Neural cell (in vitro differentiated cells): ENCODE results near the gene TGOLN2. TPM values are rescaled to one million over a fixed set of nuclear protein-coding genes. Genes with fewer than 3 reads are reported as not detected.

Experiments
- H2AFZ ChIP-seq: fragments of 200-600, 300-800 bp; sonication (generic), shearing (Covaris generic); 2 replicates; pipeline ENCODE4 v1.6.0; 2014; ENCODE audit warnings: low read depth, mild to moderate bottlenecking, antibody characterized with exemption, low read length, moderate library complexity
- H3F3A ChIP-seq: fragments of 200-600 bp; shearing (Covaris generic); 2 replicates; pipeline ENCODE4 v1.6.1; 2016; ENCODE audit warnings: mild to moderate bottlenecking, moderate library complexity, mixed read lengths, antibody characterized with exemption, low read length; ENCODE audit not compliant: insufficient read depth, poor library complexity, severe bottlenecking
- H3K27ac ChIP-seq: fragments of 200-600, 300-800 bp; sonication (generic), shearing (Covaris generic); 2 replicates; pipeline ENCODE4 v1.5.1; 2014; ENCODE audit warnings: mild to moderate bottlenecking, low read length, moderate library complexity
- H3K27me3 ChIP-seq: fragments of 300-800, 200-600 bp; sonication (generic), shearing (Covaris generic); 2 replicates; pipeline ENCODE4 v1.6.0; 2014; ENCODE audit warnings: mild to moderate bottlenecking, low read depth, low read length, moderate library complexity; ENCODE audit not compliant: insufficient read depth
- H3K36me3 ChIP-seq: fragments of 300-800, 200-600 bp; sonication (generic), shearing (Covaris generic); 2 replicates; pipeline ENCODE4 v1.5.1; 2014; ENCODE audit warnings: mild to moderate bottlenecking, antibody characterized with exemption, low read length, moderate library complexity; ENCODE audit not compliant: insufficient read depth
- H3K4me2 ChIP-seq: fragments of 300-800, 200-600 bp; sonication (generic), shearing (Covaris generic); 2 replicates; pipeline ENCODE4 v1.6.0; 2014; ENCODE audit warnings: mild to moderate bottlenecking, low read length
- H3K4me3 ChIP-seq: fragments of 300-800, 200-600 bp; sonication (generic), shearing (Covaris generic); 2 replicates; pipeline ENCODE4 v1.5.1; 2014; ENCODE audit warnings: mild to moderate bottlenecking, low read length, moderate library complexity
- H3K79me2 ChIP-seq: fragments of 200-600 bp; shearing (Covaris generic); replicated peaks from 2 replicates; pipeline ENCODE4 v1.6.0; 2014; ENCODE audit warnings: mild to moderate bottlenecking, low read length, moderate library complexity; ENCODE audit not compliant: insufficient read depth
- H3K9ac ChIP-seq: fragments of 300-800, 200-600 bp; sonication (generic), shearing (Covaris generic); 2 replicates; pipeline ENCODE4 v1.6.1; 2016; ENCODE audit warnings: mild to moderate bottlenecking, low read length, mixed read lengths
- H3K9me2 ChIP-seq: fragments of 200-600 bp; shearing (Covaris generic); 2 replicates; pipeline ENCODE4 v1.6.1; 2016; ENCODE audit warnings: mild to moderate bottlenecking, low read length, mixed read lengths; ENCODE audit not compliant: insufficient read depth
- H3K9me3 ChIP-seq: fragments of 200-600, 300-800 bp; sonication (generic), shearing (Covaris generic); 2 replicates; pipeline ENCODE4 v1.6.1; 2016; ENCODE audit warnings: mild to moderate bottlenecking, mixed run types, low read length, moderate library complexity, mixed read lengths
- H4K20me1 ChIP-seq: fragments of 200-600 bp; shearing (Covaris generic); 2 replicates; pipeline ENCODE4 v1.6.1; 2016; ENCODE audit warnings: mild to moderate bottlenecking, mixed run types; ENCODE audit not compliant: insufficient read depth
- CTCF ChIP-seq: fragments of 450-650 bp; IDR thresholded peaks from 2 replicates; pipeline ENCODE4 v1.5.1; 2014; ENCODE audit warnings: antibody characterized with exemption, mild to moderate bottlenecking, moderate library complexity; ENCODE audit not compliant: poor library complexity, severe bottlenecking
- EP300 ChIP-seq: fragments of 450-650 bp; conservative IDR thresholded peaks from 2 replicates; pipeline ENCODE4 v1.6.1; 2014; ENCODE audit warnings: antibody characterized with exemption, mild to moderate bottlenecking, moderate library complexity; ENCODE audit not compliant: poor library complexity, severe bottlenecking
- EZH2 ChIP-seq: fragments of 200-600, 300-800 bp; shearing (Covaris generic), sonication (generic); IDR thresholded peaks from 2 replicates; pipeline ENCODE4 v1.6.1; 2014; ENCODE audit warnings: antibody characterized with exemption, low read length, borderline replicate concordance, mild to moderate bottlenecking; ENCODE audit not compliant: insufficient read depth, poor library complexity, severe bottlenecking
- MXI1 ChIP-seq: fragments of 450-650 bp; conservative IDR thresholded peaks from 2 replicates; pipeline ENCODE4 v1.6.1; 2014; ENCODE audit warnings: antibody characterized with exemption, mild to moderate bottlenecking; ENCODE audit not compliant: poor library complexity, severe bottlenecking
- POLR2AphosphoS5 ChIP-seq: IDR thresholded peaks from 2 replicates; pipeline ENCODE4 v1.6.1; 2012
- RAD21 ChIP-seq: fragments of 450-650 bp; conservative IDR thresholded peaks from 2 replicates; pipeline ENCODE4 v1.6.1; 2014; ENCODE audit warnings: antibody characterized with exemption, mild to moderate bottlenecking, moderate library complexity
- REST ChIP-seq: IDR thresholded peaks from 2 replicates; pipeline ENCODE4 v1.6.1; 2012; ENCODE audit warnings: borderline replicate concordance
- SMC3 ChIP-seq: fragments of 450-650 bp; conservative IDR thresholded peaks from 2 replicates; pipeline ENCODE4 v1.6.1; 2014; ENCODE audit warnings: antibody characterized with exemption, mild to moderate bottlenecking, moderate library complexity; ENCODE audit not compliant: poor library complexity
- TAF1 ChIP-seq: IDR thresholded peaks from 2 replicates; pipeline ENCODE4 v1.6.1; 2012; ENCODE audit warnings: low read depth
- polyA plus RNA-seq: library from polyadenylated mRNA; depleted of rRNA; stranded (reverse); fragments of >200 nt; gene quantifications from 2 replicates; pipeline ENCODE4 v1.2.3, GENCODE V29; 2014

TGOLN2 gene
- polyA plus RNA-seq, 1 donor from 2014 or later: 22.7 TPM

GRCh38 chr2:85273738-85274731, 53.8 kb downstream of the TGOLN2 start:
- no peaks in the 10 kb centered on the region for H3K36me3 ChIP-seq
- no peaks in the 10 kb centered on the region for H3K27me3 ChIP-seq
- no peak overlapping the region for H3K27ac ChIP-seq
- H3K4me3 ChIP-seq: no peak overlapping the region
- no peak for TF ChIP-seq MXI1
- TF ChIP-seq RAD21: no peak
- no peak for TF ChIP-seq POLR2AphosphoS5
- no peak for TF ChIP-seq EP300
- TF ChIP-seq CTCF: no peak
- TF ChIP-seq EZH2: no peak
- no peak for TF ChIP-seq SMC3
- TF ChIP-seq TAF1: no peak
- TF ChIP-seq REST: no peak
- no peak overlapping the region for H3K4me2 ChIP-seq
- H3K79me2 ChIP-seq: no peaks in the 10 kb centered on the region
- no peaks in the 10 kb centered on the region for H4K20me1 ChIP-seq
- no peak overlapping the region for H3K9ac ChIP-seq
- H3F3A ChIP-seq: no peaks in the 10 kb centered on the region
- H3K9me2 ChIP-seq: no peaks in the 10 kb centered on the region
- no peaks in the 10 kb centered on the region for H3K9me3 ChIP-seq
- no peak overlapping the region for H2AFZ ChIP-seq

GRCh38 chr2:85272357-85272756, 55.4 kb downstream of the TGOLN2 start:
- H2AFZ ChIP-seq: no peak overlapping the region
- no peaks in the 10 kb centered on the region for H3K79me2 ChIP-seq
- H3K9ac ChIP-seq: no peak overlapping the region
- no peaks in the 10 kb centered on the region for H3F3A ChIP-seq
- H3K9me3 ChIP-seq: no peaks in the 10 kb centered on the region
- H3K9me2 ChIP-seq: no peaks in the 10 kb centered on the region
- no peak overlapping the region for H3K4me2 ChIP-seq
- no peaks in the 10 kb centered on the region for H3K36me3 ChIP-seq
- no peak overlapping the region for H3K4me3 ChIP-seq
- no peaks in the 10 kb centered on the region for H4K20me1 ChIP-seq
- no peak overlapping the region for H3K27ac ChIP-seq
- TF ChIP-seq CTCF: no peak
- no peak for TF ChIP-seq MXI1
- TF ChIP-seq RAD21: no peak
- no peaks in the 10 kb centered on the region for H3K27me3 ChIP-seq
